Activated CD4-positive, alpha-beta T cell treated with anti-CD3 and anti-CD28 coated beads for 48 hours (primary cell): ENCODE data around the gene PCMTD2.
"Not testable (repeated sequence)": the region's sequence is repeated elsewhere in the genome, so short reads cannot be mapped to it uniquely, and the experiment has no call there.

Experiments
- DNase-seq: peaks from one replicate; pipeline ENCODE4 v3.0.0-alpha.2; 2020

Gene PCMTD2

GRCh38 chr20:64303086-64303485 lies 47.5 kb downstream of the PCMTD2 start:
- not testable (repeated sequence) for DNase-seq

DNA sequence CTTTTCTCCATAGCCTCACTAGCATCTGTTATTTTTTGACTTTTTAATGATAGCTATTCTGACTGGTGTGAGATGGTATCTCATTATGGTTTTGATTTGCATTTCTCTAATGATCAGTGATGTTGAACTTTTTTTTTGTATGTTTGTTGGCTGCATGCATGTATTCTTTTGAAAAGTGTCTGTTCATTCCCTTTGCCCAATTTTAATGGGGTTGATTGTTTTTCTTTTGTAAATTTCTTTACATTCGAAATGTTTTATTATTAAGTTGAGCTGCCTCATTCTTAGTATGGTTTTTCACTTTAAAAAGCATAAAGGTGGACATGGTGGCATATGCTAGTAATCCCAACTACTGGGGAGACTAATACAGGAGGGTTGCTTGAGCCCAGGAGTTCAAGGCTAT lies 58.2 kb downstream of the PCMTD2 start:
- not testable (repeated sequence) for DNase-seq

GRCh38 chr20:64315381-64315780 lies 59.8 kb downstream of the PCMTD2 start:
- DNase-seq = not testable (repeated sequence)

DNA sequence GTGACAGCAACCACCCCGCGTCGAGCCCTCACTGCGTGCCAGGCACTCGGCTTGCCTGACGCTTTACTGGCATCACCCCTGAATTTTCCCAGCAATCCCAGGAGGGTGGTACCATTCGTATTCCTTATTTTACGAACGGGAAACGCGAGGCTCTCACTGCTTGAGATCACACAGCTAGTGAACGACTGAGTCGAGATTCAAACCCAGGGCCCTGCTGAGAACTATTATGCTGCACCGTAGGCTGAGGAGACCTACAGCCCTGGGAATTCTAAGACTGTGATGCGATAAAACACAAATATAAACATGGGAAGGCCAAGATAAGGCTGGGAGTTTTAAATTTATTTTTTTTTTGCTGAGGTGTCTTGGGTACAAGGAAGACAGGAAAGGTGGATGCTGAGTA lies 60.3 kb downstream of the PCMTD2 start:
- DNase-seq = not testable (repeated sequence)

DNA sequence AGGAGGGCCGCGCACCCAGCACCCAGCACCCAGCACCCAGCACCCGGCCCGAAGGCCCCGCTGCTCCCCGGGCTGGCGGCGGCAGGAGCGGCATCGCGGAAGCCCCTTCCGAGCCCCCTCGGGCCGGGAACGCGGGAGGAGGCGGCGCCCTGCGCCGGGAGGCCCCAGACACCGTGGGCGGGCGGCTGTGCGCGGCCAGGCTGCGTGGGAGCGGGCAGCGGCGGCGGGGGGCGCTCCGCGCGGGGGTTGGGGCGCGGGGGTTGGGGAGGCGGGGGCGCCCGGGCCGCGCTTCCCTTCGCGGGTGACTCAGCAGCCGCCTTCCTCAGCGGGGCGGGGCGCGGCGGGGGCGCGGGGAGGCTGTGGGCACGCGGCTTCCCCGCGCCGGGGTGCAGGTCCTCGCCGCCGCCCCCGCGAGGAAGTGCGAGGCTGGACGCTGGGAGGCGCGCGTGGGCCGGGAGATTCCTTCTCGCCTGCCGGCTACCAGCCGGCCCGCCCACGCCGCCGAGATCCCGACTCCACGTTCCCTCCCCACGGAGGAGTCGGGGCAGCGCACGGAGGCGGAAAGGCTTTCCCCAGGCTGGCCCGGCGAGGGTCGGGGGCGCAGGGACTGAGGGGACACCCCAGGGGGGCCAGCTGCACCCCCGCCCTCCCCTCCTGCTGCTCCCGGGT lies 61.0 kb downstream of the PCMTD2 start:
- DNase-seq = peak; percentile 12

GRCh38 chr20:64317331-64317730 lies 61.8 kb downstream of the PCMTD2 start:
- DNase-seq = not testable (repeated sequence)

DNA sequence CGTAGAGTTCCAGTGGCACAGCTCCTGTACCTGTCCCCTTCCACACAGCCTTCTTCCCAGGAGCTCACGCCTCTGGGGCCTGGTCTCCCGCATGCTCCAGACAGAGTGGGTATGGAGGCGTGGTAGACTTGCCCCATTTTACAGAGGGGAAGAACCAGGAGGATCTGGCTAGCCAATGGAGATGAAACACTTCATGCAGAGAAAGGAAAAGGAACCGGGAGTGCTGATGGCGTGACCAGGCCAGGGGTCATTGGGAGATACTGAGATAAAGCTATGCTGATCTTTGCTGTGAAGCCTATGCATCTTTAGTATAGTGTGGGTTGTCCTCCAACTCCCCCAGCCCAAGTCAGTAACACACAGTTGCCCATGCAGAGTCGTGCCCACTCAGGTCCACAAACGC lies 62.5 kb downstream of the PCMTD2 start:
- DNase-seq = not testable (repeated sequence)

DNA sequence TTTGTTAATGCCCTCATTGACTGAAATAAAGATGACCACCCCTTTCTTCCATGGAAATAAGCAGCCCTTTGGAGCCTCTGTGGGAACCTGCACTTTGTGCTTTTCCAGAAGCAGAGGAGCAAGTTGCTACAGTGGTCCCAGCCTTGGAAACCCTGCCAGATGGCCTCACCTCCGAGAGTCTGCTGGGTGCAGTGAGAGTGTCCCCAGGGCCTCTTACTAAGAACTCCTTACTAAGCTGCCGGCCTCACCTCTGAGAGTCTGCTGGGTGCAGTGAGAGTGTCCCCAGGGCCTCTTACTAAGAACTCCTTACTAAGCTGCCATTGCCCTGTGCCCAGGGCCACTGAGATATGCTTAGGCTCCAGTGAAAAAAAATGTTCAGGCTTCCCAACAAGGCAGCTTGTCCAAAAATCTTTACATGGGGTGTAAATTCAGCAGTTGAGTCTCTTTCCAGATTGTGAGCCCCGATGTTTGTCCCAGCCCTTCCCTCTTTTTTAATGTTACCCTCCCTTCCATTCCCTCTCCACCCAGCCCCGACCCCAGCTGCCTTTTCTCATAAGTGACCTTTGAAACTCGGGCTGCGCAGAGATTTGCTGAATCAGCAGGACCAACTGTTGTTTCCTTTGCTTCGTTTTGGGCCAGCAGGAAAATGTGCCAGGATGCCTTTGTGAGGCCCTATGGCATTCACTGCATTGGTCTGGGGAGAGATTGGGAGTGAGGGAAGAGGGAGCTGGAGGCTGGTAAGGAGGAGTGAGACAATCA lies 66.7 kb downstream of the PCMTD2 start:
- DNase-seq = not testable (repeated sequence)
